Activated naive CD4-positive, alpha-beta T cell treated with anti-CD3 and anti-CD28 coated beads for 36 hours (primary cell): Measurements from ENCODE around the gene AP3B1. TPM values are rescaled to one million over a fixed set of nuclear protein-coding genes. Genes with fewer than 3 reads are reported as not detected.

Experiments used
- CTCF ChIA-PET: fragments of 350-600 bp; sonication (Branson Sonifier 250); formaldehyde crosslinking; loops from one replicate; lab custom pipeline; 2021; ENCODE audit warnings: antibody characterized with exemption; lab: Charles Lee
- DNase-seq: peaks from one replicate; pipeline ENCODE4 v3.0.0-alpha.2; 2020
- H3K27ac Mint-ChIP-seq: one replicate; pipeline ENCODE4 v1.8.0; 2021; ENCODE audit warnings: mild to moderate bottlenecking, mixed read lengths
- H3K27me3 Mint-ChIP-seq: one replicate; pipeline ENCODE4 v1.8.0; 2021; ENCODE audit warnings: low read depth, mixed read lengths
- H3K36me3 Mint-ChIP-seq: one replicate; pipeline ENCODE4 v1.8.0; 2021; ENCODE audit warnings: low read depth, mixed read lengths
- H3K4me1 Mint-ChIP-seq: one replicate; pipeline ENCODE4 v1.8.0; 2021; ENCODE audit warnings: low read depth, mixed read lengths
- H3K4me3 Mint-ChIP-seq: one replicate; pipeline ENCODE4 v1.8.0; 2021; ENCODE audit warnings: mild to moderate bottlenecking, moderate library complexity, mixed read lengths
- H3K9me3 Mint-ChIP-seq: one replicate; pipeline ENCODE4 v1.8.0; 2021; ENCODE audit warnings: mixed read lengths
- intact Hi-C: fragments of 100-400 bp; cut with micrococcal nuclease; formaldehyde crosslinking; loops from one replicate; pipeline ENCODE4 v1.15.1; 2023
- total RNA-seq, 2 experiments: library from RNA; stranded (reverse); gene quantifications; one replicate each; pipeline ENCODE4 v1.2.3, GENCODE V29; 2021

The AP3B1 gene
- total RNA-seq, 2 experiments from 2014 or later = 29.9 to 33.0 TPM

DNA sequence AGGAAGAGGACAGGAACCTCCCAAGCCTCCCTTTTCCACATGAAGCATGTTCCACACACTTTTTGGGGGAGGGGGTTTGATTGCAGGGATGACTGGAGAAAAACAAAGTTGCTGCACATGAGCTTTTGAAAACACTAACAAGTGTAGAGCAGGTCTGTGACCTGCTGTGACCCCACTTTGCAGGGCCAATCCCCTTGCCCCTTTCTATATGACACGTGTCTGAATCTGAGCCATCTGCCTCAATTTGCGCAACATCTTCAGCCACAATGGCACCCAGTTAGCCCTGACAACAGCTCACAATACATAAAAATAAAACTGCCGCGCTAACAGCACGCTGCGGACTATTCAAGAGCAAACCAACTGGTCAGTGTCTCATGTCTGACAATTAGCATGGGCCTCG lies 290.6 kb downstream of the AP3B1 start:
- no peaks in the 10 kb centered on the region for H3K27me3 Mint-ChIP-seq
- DNase-seq = no peak
- CTCF ChIA-PET = no interaction called here
- H3K36me3 Mint-ChIP-seq = peaks cover 11% of the 10 kb centered on the region
- intact Hi-C loops = no loop called here
- no peak overlapping the region for H3K4me3 Mint-ChIP-seq
- H3K4me1 Mint-ChIP-seq = no peaks in the 10 kb centered on the region
- no peaks in the 10 kb centered on the region for H3K9me3 Mint-ChIP-seq
- H3K27ac Mint-ChIP-seq = no peak overlapping the region

GRCh38 chr5:78003450-78003849 lies 291.0 kb downstream of the AP3B1 start:
- Mint-ChIP-seq H3K27me3 (no peaks in the 10 kb centered on the region), H3K4me3 (no peak overlapping the region), H3K9me3 (no peaks in the 10 kb centered on the region), H3K36me3 (peaks cover 11% of the 10 kb centered on the region), H3K27ac (no peak overlapping the region), H3K4me1 (no peaks in the 10 kb centered on the region)
- DNase-seq = no peak
- intact Hi-C loops = no loop called here
- CTCF ChIA-PET = no interaction called here

DNA sequence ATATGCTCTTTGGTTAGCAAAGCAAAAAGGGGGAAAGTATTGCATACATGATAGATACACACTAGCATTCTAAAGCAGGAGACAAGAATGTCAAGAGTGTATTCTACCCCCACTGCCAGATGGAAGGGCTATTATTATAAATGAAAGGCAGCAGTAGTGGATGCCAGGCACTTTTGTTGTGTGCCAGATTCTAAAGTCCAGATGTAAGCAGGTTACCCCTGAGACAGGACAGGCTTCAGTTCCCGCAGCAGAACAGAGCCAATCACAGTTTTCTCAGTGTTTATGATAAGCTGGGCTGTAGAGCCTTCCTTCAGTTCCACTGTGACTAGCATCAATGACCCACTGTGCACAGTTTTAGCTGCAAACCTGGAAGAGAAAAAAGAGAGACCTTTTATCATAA lies 291.8 kb downstream of the AP3B1 start:
- Mint-ChIP-seq H3K4me1 (no peaks in the 10 kb centered on the region), H3K36me3 (peaks cover 11% of the 10 kb centered on the region), H3K9me3 (no peaks in the 10 kb centered on the region), H3K4me3 (no peak overlapping the region), H3K27ac (no peak overlapping the region), H3K27me3 (no peaks in the 10 kb centered on the region)
- DNase-seq = no peak
- CTCF ChIA-PET = no interaction called here
- intact Hi-C loops = no loop called here

- peaks cover 11% of the 10 kb centered on the region for H3K36me3 Mint-ChIP-seq
- no peak overlapping the region for H3K27ac Mint-ChIP-seq
- H3K4me3 Mint-ChIP-seq = no peak overlapping the region
- H3K9me3 Mint-ChIP-seq = no peaks in the 10 kb centered on the region
- H3K4me1 Mint-ChIP-seq = no peaks in the 10 kb centered on the region
- CTCF ChIA-PET = no interaction called here
- DNase-seq = no peak
- intact Hi-C loops = no loop called here
- no peaks in the 10 kb centered on the region for H3K27me3 Mint-ChIP-seq
These were observed 293.3 kb downstream of the AP3B1 start for GRCh38 chr5:78001197-78001596.

DNA sequence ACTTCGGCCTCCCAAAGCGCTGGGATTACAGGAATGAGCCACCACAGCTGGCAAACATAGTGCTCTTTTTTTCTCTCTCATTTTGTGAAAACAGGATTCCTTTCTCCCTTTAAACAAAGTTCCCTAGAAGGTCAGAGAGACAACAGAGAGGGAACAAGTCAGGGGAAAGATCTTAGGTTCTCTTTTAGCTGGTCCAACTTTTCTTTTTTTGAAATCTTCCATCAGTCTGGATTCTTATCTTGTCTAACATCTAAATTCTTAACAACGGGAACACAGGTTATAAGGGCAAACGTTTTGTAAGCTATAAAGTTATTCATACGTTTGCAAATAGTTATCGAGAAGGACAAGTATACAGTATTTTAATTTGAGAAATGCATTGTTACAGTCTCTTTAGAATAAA lies 294.3 kb downstream of the AP3B1 start:
- no peaks in the 10 kb centered on the region for H3K4me1 Mint-ChIP-seq
- H3K4me3 Mint-ChIP-seq = no peak overlapping the region
- H3K36me3 Mint-ChIP-seq = peaks cover 11% of the 10 kb centered on the region
- intact Hi-C loops = no loop called here
- DNase-seq = no peak
- no peaks in the 10 kb centered on the region for H3K9me3 Mint-ChIP-seq
- no peaks in the 10 kb centered on the region for H3K27me3 Mint-ChIP-seq
- no peak overlapping the region for H3K27ac Mint-ChIP-seq
- CTCF ChIA-PET = no interaction called here

GRCh38 chr5:77999399-77999798 lies 295.1 kb downstream of the AP3B1 start:
- no peak for DNase-seq
- CTCF ChIA-PET = interaction anchor here (0.6 kb wide), 1 partner anchor 10 kb away, joined by 3 read pairs; no protein-coding TSS in a partner anchor
- H3K27me3 Mint-ChIP-seq = no peaks in the 10 kb centered on the region

GRCh38 chr5:77996943-77997342 lies 297.6 kb downstream of the AP3B1 start:
- H3K4me3 Mint-ChIP-seq = no peak overlapping the region
- CTCF ChIA-PET = no interaction called here
- H3K36me3 Mint-ChIP-seq = peaks cover 7% of the 10 kb centered on the region
- no peak for DNase-seq
- no peaks in the 10 kb centered on the region for H3K4me1 Mint-ChIP-seq
- intact Hi-C loops = no loop called here
- no peak overlapping the region for H3K27ac Mint-ChIP-seq
- no peaks in the 10 kb centered on the region for H3K27me3 Mint-ChIP-seq
- no peaks in the 10 kb centered on the region for H3K9me3 Mint-ChIP-seq

More at GRCh38 chr5:77999399-77999798, 295.1 kb downstream of the AP3B1 start:
- Mint-ChIP-seq H3K4me1 (no peaks in the 10 kb centered on the region), H3K36me3 (peaks cover 11% of the 10 kb centered on the region), H3K4me3 (no peak overlapping the region), H3K9me3 (no peaks in the 10 kb centered on the region), H3K27ac (no peak overlapping the region)
- intact Hi-C loops = no loop called here

DNA sequence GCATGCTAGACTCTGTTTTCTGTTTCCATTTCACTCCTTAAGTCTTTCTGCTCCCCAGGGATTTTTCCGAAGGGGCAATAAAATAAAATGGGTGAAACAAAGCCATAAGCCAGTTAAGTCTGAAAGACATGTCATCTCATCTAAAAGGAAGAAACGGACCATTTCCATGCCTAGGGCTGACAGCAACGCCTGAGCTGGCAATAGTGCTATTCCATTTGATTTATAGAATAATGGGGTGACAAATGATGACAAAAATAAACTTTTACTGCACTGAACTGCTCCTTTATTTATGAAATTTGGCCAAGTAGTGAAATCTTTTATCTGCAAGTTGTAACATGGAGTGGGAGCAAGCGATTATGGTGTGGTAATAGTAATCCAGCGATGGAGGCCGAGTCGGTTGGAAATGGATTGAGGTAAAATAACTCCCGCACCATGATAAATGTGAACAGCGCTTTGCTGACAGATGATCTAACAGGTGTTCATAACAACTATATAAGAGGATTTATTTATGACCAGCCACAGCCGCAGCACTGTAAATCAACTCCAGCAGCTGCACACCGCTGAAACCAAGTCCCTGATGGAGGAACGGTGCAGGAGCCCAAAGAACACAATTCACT lies 298.6 kb downstream of the AP3B1 start:
- Mint-ChIP-seq H3K4me3 (no peak overlapping the region), H3K36me3 (peaks cover 3% of the 10 kb centered on the region), H3K27ac (no peak overlapping the region), H3K27me3 (no peaks in the 10 kb centered on the region), H3K9me3 (no peaks in the 10 kb centered on the region), H3K4me1 (no peaks in the 10 kb centered on the region)
- DNase-seq = no peak
- CTCF ChIA-PET = no interaction called here
- intact Hi-C loops = no loop called here

DNA sequence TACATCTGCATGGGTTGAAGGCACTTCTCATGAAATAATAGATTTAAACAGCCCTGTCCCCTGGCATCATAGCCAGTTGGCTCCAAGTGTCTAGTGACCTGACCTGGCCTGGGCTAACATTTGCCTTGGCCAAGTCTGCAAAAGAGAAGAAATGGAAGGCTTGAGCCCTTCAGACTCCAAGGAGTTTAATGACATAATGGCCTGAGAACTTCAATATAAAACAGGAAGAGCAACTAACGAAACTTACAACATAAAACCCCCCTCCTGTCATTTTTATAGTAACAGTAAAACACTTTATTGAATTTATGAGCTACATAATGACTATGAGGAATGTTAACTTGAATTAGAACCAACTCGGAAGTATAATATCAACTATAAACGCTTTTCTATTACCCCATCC lies 299.6 kb downstream of the AP3B1 start:
- Mint-ChIP-seq H3K27me3 (no peaks in the 10 kb centered on the region), H3K4me1 (no peaks in the 10 kb centered on the region), H3K36me3 (no peaks in the 10 kb centered on the region), H3K4me3 (no peak overlapping the region), H3K9me3 (no peaks in the 10 kb centered on the region), H3K27ac (no peak overlapping the region)
- no peak for DNase-seq
- CTCF ChIA-PET = interaction anchor here (0.6 to 1.4 kb wide), 2 partner anchors 14 to 1030 kb away, joined by 3 read pairs; no protein-coding TSS in a partner anchor
- intact Hi-C loops = no loop called here

DNA sequence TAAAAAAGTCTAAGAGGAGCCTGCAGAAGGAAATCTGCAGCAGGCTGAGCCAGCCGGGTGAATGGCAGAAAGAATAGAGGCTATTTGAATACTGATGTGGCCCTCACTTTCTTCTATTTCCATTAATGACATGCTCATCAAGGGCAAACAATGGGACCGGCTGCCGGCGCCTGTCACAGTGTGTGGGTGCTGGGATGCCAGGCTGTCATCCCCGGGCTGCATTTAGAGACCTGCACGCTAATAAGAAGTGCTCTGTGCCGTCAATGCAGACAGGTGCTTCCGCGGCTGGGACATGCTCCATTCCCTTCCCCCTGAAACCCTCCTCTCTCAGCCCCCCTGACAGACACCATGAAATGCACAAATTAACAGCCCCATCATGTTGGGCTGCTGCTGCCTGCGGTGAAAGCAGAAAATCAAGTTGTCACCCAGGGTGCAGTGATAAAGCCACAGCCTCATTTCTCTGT lies 300.6 kb downstream of the AP3B1 start:
- Mint-ChIP-seq H3K4me1 (no peaks in the 10 kb centered on the region), H3K27ac (no peak overlapping the region), H3K27me3 (no peaks in the 10 kb centered on the region), H3K9me3 (no peaks in the 10 kb centered on the region), H3K36me3 (no peaks in the 10 kb centered on the region), H3K4me3 (no peak overlapping the region)
- DNase-seq = no peak
- intact Hi-C loops = no loop called here
- CTCF ChIA-PET = no interaction called here

DNA sequence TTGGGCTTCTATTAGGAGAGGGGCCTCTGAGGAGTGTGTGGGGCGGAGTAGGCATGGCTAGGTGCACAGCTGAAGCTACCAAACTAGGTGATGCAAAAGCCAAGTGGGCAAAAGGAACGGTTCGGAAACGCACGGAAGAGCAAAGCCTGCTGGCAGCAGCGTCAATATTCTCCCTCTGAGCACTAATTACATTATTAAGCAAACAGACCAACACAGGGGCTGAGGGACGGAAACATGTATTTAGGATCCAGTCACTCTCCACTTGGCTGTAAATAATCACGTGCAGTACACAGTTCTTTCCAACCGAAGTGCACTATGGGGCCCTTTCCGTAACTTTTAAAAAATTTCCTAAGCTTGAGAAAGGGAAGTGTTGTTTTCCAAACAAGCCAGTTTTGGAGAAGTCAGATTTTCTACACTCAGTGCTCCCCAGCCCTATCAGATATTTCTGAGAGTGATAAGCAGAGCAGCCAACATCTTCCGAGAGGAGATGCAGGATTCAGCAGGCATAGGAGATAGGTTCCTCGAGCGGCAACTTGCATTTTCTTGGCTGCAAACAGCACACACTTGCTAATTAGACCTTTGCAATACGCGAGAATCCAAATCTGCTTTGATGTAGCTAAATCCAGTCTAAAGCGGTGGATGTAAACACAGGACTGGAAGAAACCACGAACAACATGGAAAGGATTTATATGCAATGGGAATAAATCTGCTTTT lies 301.2 kb downstream of the AP3B1 start:
- no peaks in the 10 kb centered on the region for H3K27me3 Mint-ChIP-seq
- no peak overlapping the region for H3K4me3 Mint-ChIP-seq
- CTCF ChIA-PET = interaction anchor here (0.6 kb wide), 1 partner anchor 9 kb away, joined by 3 read pairs; no protein-coding TSS in a partner anchor
- H3K27ac Mint-ChIP-seq = no peak overlapping the region
- no peak for DNase-seq
- H3K36me3 Mint-ChIP-seq = no peaks in the 10 kb centered on the region
- intact Hi-C loops = no loop called here
- H3K9me3 Mint-ChIP-seq = no peaks in the 10 kb centered on the region
- no peaks in the 10 kb centered on the region for H3K4me1 Mint-ChIP-seq

GRCh38 chr5:77991084-77991483 lies 303.4 kb downstream of the AP3B1 start:
- no peaks in the 10 kb centered on the region for H3K27me3 Mint-ChIP-seq
- DNase-seq = no peak
- intact Hi-C loops = no loop called here
- H3K4me1 Mint-ChIP-seq = no peaks in the 10 kb centered on the region
- CTCF ChIA-PET = no interaction called here
- H3K4me3 Mint-ChIP-seq = no peak overlapping the region
- no peak overlapping the region for H3K27ac Mint-ChIP-seq
- no peaks in the 10 kb centered on the region for H3K36me3 Mint-ChIP-seq
- H3K9me3 Mint-ChIP-seq = no peaks in the 10 kb centered on the region

DNA sequence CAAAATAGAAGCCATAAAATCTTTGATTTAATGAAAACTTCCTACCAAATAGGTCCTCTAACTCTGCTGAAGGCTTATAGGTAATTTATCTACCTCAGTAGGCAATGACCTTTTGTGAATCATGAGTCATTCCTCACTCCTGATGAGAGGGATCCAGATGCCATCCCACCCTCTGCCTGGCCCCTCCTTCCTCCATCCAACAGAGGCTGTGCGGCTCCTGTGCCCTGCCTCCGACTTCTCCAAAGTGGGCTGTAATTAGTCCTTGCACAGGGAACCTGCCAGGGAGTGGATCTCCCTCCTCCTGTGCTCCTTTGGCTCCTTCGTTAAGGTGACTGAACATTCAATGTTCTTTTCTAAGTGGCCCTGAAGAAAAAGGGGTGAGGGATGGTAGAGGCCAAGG lies 304.5 kb downstream of the AP3B1 start:
- H3K27me3 Mint-ChIP-seq = no peaks in the 10 kb centered on the region
- no peaks in the 10 kb centered on the region for H3K9me3 Mint-ChIP-seq
- no peaks in the 10 kb centered on the region for H3K4me1 Mint-ChIP-seq
- intact Hi-C loops = no loop called here
- H3K27ac Mint-ChIP-seq = no peak overlapping the region
- no peak overlapping the region for H3K4me3 Mint-ChIP-seq
- no peaks in the 10 kb centered on the region for H3K36me3 Mint-ChIP-seq
- no peak for DNase-seq
- CTCF ChIA-PET = no interaction called here
